GOT3 (cell line): Measurements from ENCODE around the gene UACA.
"Not testable (repeated sequence)": the region's sequence is repeated elsewhere in the genome, so short reads cannot be mapped to it uniquely, and the experiment has no call there.

Source experiments
- DNase-seq: peaks from one replicate; lab custom pipeline; 2025; ENCODE audit warnings: mixed read lengths; lab: John Stamatoyannopoulos, UW

Gene UACA

GRCh38 chr15:70752193-70752635 is 11.1 kb downstream of the UACA start:
- DNase-seq: no peak

DNA sequence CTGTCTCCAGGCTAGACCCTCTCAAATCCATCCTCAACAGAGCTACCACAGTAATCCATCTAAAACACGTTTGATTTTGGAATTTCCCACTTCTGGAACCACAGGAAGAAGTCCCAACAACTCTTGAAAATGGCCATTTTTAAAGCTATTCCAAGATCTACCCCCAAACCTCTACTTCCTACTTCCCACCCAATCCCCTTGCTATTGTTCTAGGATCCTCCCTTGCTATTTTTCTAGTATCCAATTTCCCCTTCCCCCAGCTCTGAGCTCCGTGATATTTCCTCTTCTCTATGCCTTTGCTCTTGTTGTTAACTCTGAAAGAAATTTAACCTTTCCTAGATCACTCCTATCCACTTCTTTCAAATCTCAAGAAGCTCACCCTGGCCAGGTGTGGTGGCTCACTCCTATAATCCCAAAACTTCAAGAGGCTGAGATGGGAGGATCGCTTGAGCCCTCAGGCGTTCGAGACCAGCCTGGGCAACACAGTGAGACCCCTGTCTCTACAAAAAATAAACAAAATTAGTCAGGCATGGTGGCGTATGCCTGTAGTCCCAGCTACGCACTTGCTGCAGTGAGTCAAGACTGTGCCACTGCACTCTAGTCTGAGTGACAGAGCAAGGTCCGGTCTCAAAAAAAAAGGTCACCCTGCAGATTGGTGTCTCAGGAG is 13.0 kb downstream of the UACA start:
- DNase-seq: no peak

DNA sequence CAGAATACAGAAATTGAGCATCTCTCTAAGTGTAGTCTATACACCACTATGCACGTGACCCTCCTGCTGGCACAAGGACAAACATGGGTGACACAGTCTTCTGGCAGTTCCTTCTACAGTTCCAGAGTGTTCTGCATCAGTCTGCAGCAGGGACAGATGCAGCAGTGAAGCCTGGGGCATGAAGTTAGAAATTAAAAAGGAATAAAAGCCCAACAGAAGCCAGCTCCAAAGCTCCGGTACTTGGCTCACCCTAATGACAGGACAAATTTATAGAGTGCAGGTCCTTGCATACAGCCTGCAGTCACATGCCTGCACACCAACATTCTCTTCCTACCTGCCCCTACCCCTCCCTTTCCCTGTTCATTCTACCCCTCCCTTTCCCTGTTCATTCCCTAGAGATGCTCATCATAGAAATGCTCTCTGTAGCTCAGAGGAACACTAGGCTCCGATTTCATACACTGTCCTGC is 15.0 kb downstream of the UACA start:
- DNase-seq: no peak

DNA sequence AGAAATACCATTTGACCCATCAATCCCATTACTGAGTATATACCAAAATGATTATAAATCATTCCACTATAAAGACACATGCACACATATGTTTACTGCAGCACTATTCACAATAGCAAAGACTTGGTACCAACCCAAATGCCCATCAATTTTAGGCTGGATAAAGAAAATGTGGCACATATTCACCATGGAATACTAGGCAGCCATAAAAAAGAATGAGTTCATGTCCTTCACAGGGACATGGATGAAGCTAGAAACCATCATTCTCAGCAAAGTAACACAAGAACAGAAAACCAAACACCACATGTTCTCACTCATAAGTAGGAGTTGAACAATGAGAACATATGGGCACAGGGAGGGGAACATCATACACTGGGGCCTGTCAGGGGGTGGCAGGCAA is 16.8 kb downstream of the UACA start:
- not testable (repeated sequence) for DNase-seq

DNA sequence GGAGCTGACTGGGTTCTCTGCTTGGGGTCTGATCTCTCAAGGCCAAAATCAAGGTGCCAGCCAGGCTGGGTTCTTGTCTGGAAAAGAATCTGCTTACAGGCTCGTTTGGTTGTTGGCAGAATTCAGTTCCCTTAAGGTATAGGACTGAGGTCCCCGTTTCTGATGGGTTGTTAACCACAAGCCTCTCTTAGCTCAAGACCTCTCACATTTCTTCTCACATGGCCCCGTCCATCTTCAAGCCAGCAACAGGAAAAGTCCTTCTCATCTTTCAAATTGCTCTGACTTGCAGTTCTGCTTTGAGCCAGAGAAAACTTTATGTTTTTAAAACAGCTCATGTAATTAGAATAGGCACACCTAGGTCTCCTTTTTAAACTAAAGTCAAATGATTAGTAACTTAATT is 20.4 kb downstream of the UACA start:
- DNase-seq: no peak

DNA sequence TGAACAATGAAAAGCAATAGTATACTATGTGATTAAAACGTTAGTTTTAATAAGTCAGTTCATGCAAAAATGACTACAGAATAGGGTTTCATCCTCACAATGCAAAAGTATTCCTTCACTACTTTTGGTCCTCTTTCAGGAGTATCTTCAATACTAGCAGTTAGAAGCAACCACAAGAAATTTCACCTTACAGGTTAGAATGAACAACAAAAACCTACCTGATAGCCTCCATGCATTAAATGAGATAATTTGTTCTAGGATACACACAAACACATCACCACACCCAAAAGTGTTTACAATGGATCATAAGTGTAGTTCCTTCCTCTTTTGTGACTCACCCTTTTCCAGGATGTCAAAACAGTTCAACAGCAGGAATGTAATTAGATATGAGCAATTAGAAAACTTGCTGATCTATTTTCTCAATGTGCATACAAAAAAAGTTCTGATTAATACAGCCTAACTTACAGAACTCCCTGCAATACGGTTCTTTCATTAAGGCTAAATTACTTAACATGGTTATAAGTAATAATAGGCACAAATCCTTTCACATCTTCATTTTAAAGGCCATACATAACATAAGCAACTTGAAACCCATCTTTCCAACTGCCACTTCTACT is 21.6 kb downstream of the UACA start:
- DNase-seq: no peak

GRCh38 chr15:70741107-70741531 is 22.2 kb downstream of the UACA start:
- no peak for DNase-seq

DNA sequence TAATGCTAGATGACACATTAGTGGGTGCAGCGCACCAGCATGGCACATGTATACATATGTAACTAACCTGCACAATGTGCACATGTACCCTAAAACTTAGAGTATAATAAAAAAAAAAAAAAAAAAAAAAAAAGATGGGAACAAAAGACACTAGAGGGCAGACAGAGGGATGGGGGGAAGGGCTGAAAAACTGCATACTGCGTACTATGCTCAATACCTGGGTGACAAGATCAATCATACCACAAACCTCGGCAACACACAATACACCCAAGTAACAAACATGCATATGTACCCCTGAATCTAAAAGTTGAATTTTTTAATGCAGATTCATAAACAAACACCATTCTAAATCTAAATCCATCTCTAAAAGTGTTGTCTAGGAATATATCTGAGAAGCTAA is 28.3 kb downstream of the UACA start:
- not testable (repeated sequence) for DNase-seq

DNA sequence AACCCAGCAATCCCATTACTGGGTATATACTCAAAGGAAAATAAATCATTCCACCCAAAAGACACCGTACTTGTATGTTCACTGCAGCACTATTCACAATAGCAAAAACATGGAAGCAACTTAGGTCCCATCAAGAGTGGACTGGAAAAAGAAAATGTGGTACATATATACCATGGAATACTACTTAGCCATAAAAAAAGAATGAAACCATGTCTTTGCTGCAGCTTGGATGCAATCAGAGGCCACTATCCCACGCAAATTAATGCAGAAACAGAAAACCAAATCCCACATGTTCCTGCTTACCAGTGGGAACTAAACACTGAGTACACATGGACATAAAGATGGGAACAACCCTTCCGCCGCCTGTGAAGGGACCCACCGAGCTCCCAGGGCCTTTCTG is 34.2 kb downstream of the UACA start:
- no peak for DNase-seq

GRCh38 chr15:70726753-70727152 is 36.6 kb downstream of the UACA start:
- no peak for DNase-seq

- DNase-seq: no peak
These were observed 39.4 kb downstream of the UACA start for GRCh38 chr15:70723927-70724326.

DNA sequence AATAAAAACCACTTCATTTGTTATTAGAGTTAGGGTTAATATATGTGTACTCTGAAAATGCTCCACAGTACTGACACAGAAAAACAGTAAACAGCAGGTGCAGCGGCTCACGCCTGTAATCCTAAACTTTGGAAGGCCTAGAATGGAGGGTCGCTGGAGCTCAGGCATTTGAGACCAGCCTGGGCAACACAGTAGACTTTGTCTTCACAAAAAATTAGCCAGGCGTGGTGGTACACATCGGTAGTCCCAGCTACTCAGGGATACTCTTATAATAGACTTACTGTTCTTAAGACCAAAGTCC is 40.3 kb downstream of the UACA start:
- DNase-seq: no peak

GRCh38 chr15:70722266-70723121 is 40.9 kb downstream of the UACA start:
- DNase-seq: no peak

DNA sequence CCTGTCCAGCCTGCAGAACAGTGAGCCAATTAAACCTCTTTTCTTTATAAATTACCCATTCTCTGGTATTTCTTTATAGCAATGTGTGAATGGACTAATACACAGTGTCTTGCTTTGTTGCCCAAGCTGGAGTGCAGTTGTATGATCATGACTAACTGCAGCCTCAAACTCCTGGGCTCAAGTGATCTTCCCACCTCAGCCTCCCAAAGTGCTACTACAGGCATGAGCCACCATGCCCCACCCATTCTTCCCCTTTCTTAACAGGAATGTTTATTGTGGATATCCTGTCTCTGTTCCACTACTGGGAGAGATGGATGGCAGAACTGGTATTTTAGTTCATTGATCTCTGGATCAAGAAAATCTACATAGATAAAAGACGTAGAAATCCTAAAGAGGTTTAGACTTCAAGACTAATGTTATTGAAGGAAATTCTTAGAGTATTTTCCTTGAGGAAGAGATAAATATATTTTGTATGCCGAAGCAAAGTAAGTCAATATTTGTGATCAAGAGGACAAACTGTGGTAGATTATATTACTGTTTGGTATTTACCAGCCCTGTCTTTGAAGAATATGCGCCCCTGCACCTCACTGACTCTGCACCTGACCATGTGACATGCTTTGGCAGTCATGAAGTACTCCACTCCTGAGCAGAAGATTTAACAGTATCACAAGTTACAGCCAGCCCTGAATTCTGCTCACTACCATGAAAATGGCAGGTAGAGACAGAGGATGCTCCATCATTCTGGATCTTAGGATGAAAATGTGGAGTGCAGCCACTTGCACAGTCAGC is 42.9 kb downstream of the UACA start:
- DNase-seq: no peak

GRCh38 chr15:70717237-70717793 is 46.0 kb downstream of the UACA start:
- no peak for DNase-seq

GRCh38 chr15:70715840-70716485 is 47.4 kb downstream of the UACA start:
- no peak for DNase-seq

GRCh38 chr15:70714565-70714964 is 48.8 kb downstream of the UACA start:
- DNase-seq: no peak

- DNase-seq: no peak
These were observed 49.3 kb downstream of the UACA start for GRCh38 chr15:70714015-70714414.

- no peak for DNase-seq
These were observed 51.1 kb downstream of the UACA start for GRCh38 chr15:70712271-70712670.

DNA sequence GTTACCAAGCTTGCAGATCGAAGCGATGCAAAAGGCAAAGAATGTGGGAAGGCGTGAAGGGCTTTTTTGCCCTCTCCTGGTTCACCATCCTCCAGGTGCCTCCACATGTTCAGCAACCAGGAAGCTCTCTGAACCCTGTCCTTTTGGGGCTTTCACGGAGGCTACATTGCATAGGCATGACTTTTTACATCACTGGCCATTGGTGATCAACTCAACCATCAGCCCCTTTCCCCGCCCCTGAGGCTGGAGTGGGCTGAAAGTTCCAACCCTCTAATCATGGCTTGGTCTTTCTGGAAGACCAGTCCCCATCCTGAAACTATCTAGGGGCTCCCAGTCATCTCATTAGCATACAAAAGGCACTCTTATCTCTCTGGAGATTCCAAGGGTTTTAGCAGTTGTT is 52.6 kb downstream of the UACA start:
- no peak for DNase-seq

GRCh38 chr15:70708839-70709238 is 54.5 kb downstream of the UACA start:
- DNase-seq: no peak
